ENCODE measurements around the gene ADAMTS3. TPM values are rescaled to one million over a fixed set of nuclear protein-coding genes. Genes with fewer than 3 reads are reported as not detected.

The ADAMTS3 gene
- total RNA-seq, 1 experiment from 2014 or later, result 0.07 TPM

DNA sequence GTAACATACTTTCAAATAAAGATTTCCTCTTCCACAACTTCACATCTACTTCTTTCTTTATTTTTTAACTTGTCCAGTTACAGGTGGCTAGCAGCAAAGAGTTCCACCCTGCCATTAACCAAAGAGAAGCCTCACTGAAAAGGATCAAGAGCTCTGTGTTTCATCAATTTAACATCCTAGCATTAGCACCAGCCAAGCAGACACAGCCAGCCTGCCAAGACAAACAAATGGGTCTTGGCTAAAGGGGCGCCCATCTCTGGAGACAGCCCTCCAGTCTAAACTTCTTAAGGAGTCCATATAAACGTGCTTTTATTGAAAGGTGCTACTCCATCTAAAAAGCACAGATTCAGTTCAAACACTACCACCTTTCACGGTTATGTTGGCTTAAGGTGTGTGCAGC, 105.3 kb downstream of the ADAMTS3 start:
- CTCF ChIA-PET, result no interaction called here
- H3K36me3 Mint-ChIP-seq (ENCODE audit: insufficient read depth, unreplicated experiment), result no peaks in the 10 kb centered on the region
- intact Hi-C loops (cut with micrococcal nuclease; ENCODE audit: unreplicated experiment), result no loop called here

DNA sequence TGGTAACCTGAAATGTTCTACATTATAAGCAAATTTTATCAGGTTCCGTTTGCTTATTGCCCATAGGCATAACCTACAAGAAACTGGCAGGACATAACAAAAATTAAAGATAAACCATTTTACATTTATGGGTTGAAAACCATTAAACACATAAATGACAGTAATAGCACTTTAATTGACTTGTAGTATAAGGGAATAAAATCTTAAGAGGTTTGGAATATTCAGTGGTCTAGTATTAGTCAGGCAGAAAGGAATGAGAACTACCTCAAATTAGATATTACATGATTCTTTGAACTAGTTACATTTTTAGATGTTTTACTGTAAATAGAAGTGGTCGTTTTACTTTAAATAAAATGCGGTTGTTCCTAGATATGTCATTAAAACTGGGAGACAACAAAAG, 111.9 kb downstream of the ADAMTS3 start:
- Mint-ChIP-seq H3K9me3 (ENCODE audit: low read depth, unreplicated experiment) (no peaks in the 10 kb centered on the region), H3K36me3 (ENCODE audit: insufficient read depth, unreplicated experiment) (no peaks in the 10 kb centered on the region), H3K4me1 (ENCODE audit: low read depth, unreplicated experiment) (no peaks in the 10 kb centered on the region), H3K4me3 (ENCODE audit: low read depth, unreplicated experiment) (no peak overlapping the region), H3K27ac (ENCODE audit: unreplicated experiment) (no peak overlapping the region), H3K27me3 (ENCODE audit: unreplicated experiment) (no peaks in the 10 kb centered on the region)
- TF ChIP-seq, protein P1, sequence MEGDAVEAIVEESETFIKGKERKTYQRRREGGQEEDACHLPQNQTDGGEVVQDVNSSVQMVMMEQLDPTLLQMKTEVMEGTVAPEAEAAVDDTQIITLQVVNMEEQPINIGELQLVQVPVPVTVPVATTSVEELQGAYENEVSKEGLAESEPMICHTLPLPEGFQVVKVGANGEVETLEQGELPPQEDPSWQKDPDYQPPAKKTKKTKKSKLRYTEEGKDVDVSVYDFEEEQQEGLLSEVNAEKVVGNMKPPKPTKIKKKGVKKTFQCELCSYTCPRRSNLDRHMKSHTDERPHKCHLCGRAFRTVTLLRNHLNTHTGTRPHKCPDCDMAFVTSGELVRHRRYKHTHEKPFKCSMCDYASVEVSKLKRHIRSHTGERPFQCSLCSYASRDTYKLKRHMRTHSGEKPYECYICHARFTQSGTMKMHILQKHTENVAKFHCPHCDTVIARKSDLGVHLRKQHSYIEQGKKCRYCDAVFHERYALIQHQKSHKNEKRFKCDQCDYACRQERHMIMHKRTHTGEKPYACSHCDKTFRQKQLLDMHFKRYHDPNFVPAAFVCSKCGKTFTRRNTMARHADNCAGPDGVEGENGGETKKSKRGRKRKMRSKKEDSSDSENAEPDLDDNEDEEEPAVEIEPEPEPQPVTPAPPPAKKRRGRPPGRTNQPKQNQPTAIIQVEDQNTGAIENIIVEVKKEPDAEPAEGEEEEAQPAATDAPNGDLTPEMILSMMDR (IDR thresholded peaks at IDR 0.05; ENCODE audit: unreplicated experiment), result no peak
- BruUV-seq (replicated peaks), result no TSS peak
- intact Hi-C loops (cut with micrococcal nuclease; ENCODE audit: unreplicated experiment), result no loop called here
- CTCF ChIA-PET, result no interaction called here
- no peak for DNase-seq

More for the DNA sequence above, 105.3 kb downstream of the ADAMTS3 start:
- BruUV-seq (replicated peaks), result no TSS peak
- no peaks in the 10 kb centered on the region for H3K4me1 Mint-ChIP-seq (ENCODE audit: low read depth, unreplicated experiment)
- TF ChIP-seq, protein P1 (IDR thresholded peaks at IDR 0.05; ENCODE audit: unreplicated experiment), result no peak
- no peaks in the 10 kb centered on the region for H3K9me3 Mint-ChIP-seq (ENCODE audit: low read depth, unreplicated experiment)
- no peaks in the 10 kb centered on the region for H3K27me3 Mint-ChIP-seq (ENCODE audit: unreplicated experiment)
- DNase-seq, result no peak
- no peak overlapping the region for H3K4me3 Mint-ChIP-seq (ENCODE audit: low read depth, unreplicated experiment)
- H3K27ac Mint-ChIP-seq (ENCODE audit: unreplicated experiment), result no peak overlapping the region

DNA sequence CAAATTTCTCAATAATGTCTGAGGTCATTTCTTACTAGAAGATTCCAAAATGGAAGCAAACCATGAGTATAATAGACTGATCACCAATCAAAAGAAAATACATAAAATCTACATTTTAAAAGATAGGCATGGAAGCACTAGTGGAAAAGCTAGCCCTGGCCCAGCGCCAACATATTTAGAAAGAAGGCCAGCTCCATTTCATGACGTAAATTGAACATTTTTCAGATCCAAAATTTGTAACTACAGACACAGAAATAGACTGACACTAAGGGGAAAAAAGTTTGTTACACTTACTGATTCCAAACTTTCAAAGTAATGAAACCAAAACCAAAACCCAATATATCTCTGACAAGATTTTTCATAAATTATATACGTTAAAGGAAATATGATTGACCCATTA, 117.7 kb downstream of the ADAMTS3 start:
- H3K4me3 Mint-ChIP-seq (ENCODE audit: low read depth, unreplicated experiment), result no peak overlapping the region

DNA sequence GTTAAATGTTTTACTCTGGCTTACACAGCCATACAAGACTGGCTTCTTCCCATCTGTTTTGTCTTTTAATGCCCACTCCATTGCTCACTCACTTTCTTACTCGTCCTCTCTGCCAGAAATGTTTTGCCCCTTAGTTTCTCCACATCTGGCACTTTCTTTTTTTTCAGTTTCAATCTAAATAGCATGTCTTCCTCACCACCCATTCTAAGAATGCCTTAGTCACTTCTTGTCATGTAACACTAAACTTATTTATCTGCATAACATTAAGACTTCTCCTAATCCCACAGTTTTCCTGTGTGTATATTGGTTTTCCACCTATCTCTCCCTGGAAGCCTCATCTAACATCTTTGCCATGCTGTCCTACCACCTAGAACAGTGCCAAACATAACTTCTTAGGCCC, 119.3 kb downstream of the ADAMTS3 start:
- intact Hi-C loops (cut with micrococcal nuclease; ENCODE audit: unreplicated experiment), result no loop called here
- CTCF ChIA-PET, result no interaction called here
- BruUV-seq (replicated peaks), result no TSS peak
- H3K27me3 Mint-ChIP-seq (ENCODE audit: unreplicated experiment), result no peaks in the 10 kb centered on the region
- DNase-seq, result no peak
- H3K4me3 Mint-ChIP-seq (ENCODE audit: low read depth, unreplicated experiment), result no peak overlapping the region
- H3K9me3 Mint-ChIP-seq (ENCODE audit: low read depth, unreplicated experiment), result no peaks in the 10 kb centered on the region
- H3K4me1 Mint-ChIP-seq (ENCODE audit: low read depth, unreplicated experiment), result no peaks in the 10 kb centered on the region
- no peak overlapping the region for H3K27ac Mint-ChIP-seq (ENCODE audit: unreplicated experiment)
- no peaks in the 10 kb centered on the region for H3K36me3 Mint-ChIP-seq (ENCODE audit: insufficient read depth, unreplicated experiment)
- TF ChIP-seq, protein P1 (IDR thresholded peaks at IDR 0.05; ENCODE audit: unreplicated experiment), result no peak

More for the DNA sequence above, 117.7 kb downstream of the ADAMTS3 start:
- TF ChIP-seq, protein P1 (IDR thresholded peaks at IDR 0.05; ENCODE audit: unreplicated experiment), result no peak
- DNase-seq, result no peak
- H3K4me1 Mint-ChIP-seq (ENCODE audit: low read depth, unreplicated experiment), result no peaks in the 10 kb centered on the region
- BruUV-seq (replicated peaks), result no TSS peak
- H3K9me3 Mint-ChIP-seq (ENCODE audit: low read depth, unreplicated experiment), result no peaks in the 10 kb centered on the region
- no peak overlapping the region for H3K27ac Mint-ChIP-seq (ENCODE audit: unreplicated experiment)
- no peaks in the 10 kb centered on the region for H3K27me3 Mint-ChIP-seq (ENCODE audit: unreplicated experiment)
- H3K36me3 Mint-ChIP-seq (ENCODE audit: insufficient read depth, unreplicated experiment), result no peaks in the 10 kb centered on the region
- intact Hi-C loops (cut with micrococcal nuclease; ENCODE audit: unreplicated experiment), result no loop called here
- CTCF ChIA-PET, result no interaction called here

Data from Calu3 (cell line).